Gastrocnemius medialis (tissue), 4 donors: ENCODE data around the gene TECTA. TPM values are rescaled to one million over a fixed set of nuclear protein-coding genes. Genes with fewer than 3 reads are reported as not detected.

Experiments
- ATAC-seq, 2 donors: fragments of 150-250 bp; one replicate each; pipeline ENCODE4 v1.9.1; 2016
- DNase-seq, 2 donors: peaks; one replicate each; pipeline ENCODE4 v3.0.0-alpha.2; 2019
- H3K27ac ChIP-seq, 4 donors: fragments of 200-600 bp; sonication (generic); 1 replicate in 1 of 4; 2 replicates in 3 of 4; pipeline ENCODE4 v1.5.1; 2016 to 2018; ENCODE audit warnings: mild to moderate bottlenecking in 2 of 4, moderate library complexity in 1 of 4
- H3K27me3 ChIP-seq, 3 donors: fragments of 200-600 bp; sonication (generic) in 2 of 3; 1 replicate in 1 of 3; 2 replicates in 2 of 3; pipeline versions ENCODE4 v1.5.1 to v1.6.0; 2016 to 2019; ENCODE audit warnings: mild to moderate bottlenecking in 1 of 3, moderate library complexity in 1 of 3
- H3K36me3 ChIP-seq, 2 donors: fragments of 200-600 bp; sonication (generic) in 1 of 2; one replicate each; pipeline ENCODE4 v1.5.1; 2017 to 2018
- H3K4me1 ChIP-seq, 2 donors: fragments of 200-600 bp; sonication (generic) in 1 of 2; one replicate each; pipeline ENCODE4 v1.5.1; 2016 to 2017; ENCODE audit warnings: mild to moderate bottlenecking in 2 of 2
- H3K4me3 ChIP-seq, 4 donors: fragments of 200-600 bp; sonication (generic) in 3 of 4; 1 replicate in 1 of 4; 2 replicates in 3 of 4; pipeline ENCODE4 v1.5.1; 2016 to 2019; ENCODE audit warnings: mild to moderate bottlenecking in 2 of 4
- H3K9me3 ChIP-seq, 3 donors: fragments of 200-600 bp; sonication (generic) in 2 of 3; 1 replicate in 1 of 3; 2 replicates in 2 of 3; pipeline ENCODE4 v1.5.1; 2016 to 2019
- CTCF ChIP-seq, 5 experiments: fragments of 450-650 bp in 3 of 5; fragments of 200-600 bp in 2 of 5; sonication (generic) in 2 of 5; IDR thresholded peaks in 4 of 5; conservative IDR thresholded peaks in 1 of 5; 1 replicate in 4 of 5; 2 replicates in 1 of 5; pipeline ENCODE4 v1.5.1; 2016 to 2019; ENCODE audit warnings: antibody characterized with exemption in 5 of 5, mild to moderate bottlenecking in 3 of 5, moderate library complexity in 3 of 5
- POLR2A ChIP-seq, 2 donors: fragments of 450-650 bp; IDR thresholded peaks; one replicate each; pipeline ENCODE4 v1.6.1; 2017; ENCODE audit warnings: antibody characterized with exemption in 2 of 2, mild to moderate bottlenecking in 2 of 2, moderate library complexity in 2 of 2
- in situ Hi-C, 4 donors: fragments of 200-750 bp; cut with MboI; loops; one replicate each; pipeline versions ENCODE4 v1.15.0 to v1.8.0; 2017; ENCODE audit warnings: low sequenced_read_pairs in 4 of 4
- intact Hi-C: fragments of 100-400 bp; cut with DNase I; formaldehyde crosslinking; loops from one replicate; pipeline ENCODE4 v1.15.1; 2023; ENCODE audit warnings: low total_unique reads
- total RNA-seq, 4 donors: library from RNA; depleted of rRNA; stranded (reverse); fragments of >200 nt; gene quantifications; one replicate each; pipeline versions ENCODE4 v1.1.0 to v1.2.3, GENCODE V29; 2016

The TECTA gene
- total RNA-seq, 4 donors from 2014 or later = 0.17 to 1.6 (median 0.45) TPM

GRCh38 chr11:121070951-121071845 is 29.8 kb upstream of the TECTA start:
- ATAC-seq (no peak), DNase-seq (no peak)
- H3K4me1 ChIP-seq = peaks cover 0 to 3% of the 10 kb centered on the region in 2 donors
- TF ChIP-seq POLR2A (IDR thresholded peaks at IDR 0.05) = no peak
- TF ChIP-seq CTCF (IDR thresholded peaks at IDR 0.05 in 4 of 5, conservative IDR thresholded peaks at IDR 0.05 in 1 of 5) = no peak
- H3K27ac ChIP-seq = no peak overlapping the region
- in situ Hi-C loops (no loop called here), intact Hi-C loops (no loop called here)
- no peaks in the 10 kb centered on the region for H3K27me3 ChIP-seq
- no peak overlapping the region for H3K4me3 ChIP-seq
- H3K36me3 ChIP-seq = no peaks in the 10 kb centered on the region
- H3K9me3 ChIP-seq = no peaks in the 10 kb centered on the region

GRCh38 chr11:121071846-121072450 is 29.1 kb upstream of the TECTA start:
- Histone ChIP-seq H3K4me1 (peaks cover 0 to 3% of the 10 kb centered on the region in 2 donors), H3K27ac (no peak overlapping the region), H3K36me3 (no peaks in the 10 kb centered on the region), H3K4me3 (no peak overlapping the region), H3K9me3 (no peaks in the 10 kb centered on the region), H3K27me3 (no peaks in the 10 kb centered on the region)
- intact Hi-C loops = no loop called here
- in situ Hi-C loops = no loop called here
- no peak for DNase-seq
- ATAC-seq = no peak
- TF ChIP-seq CTCF (IDR thresholded peaks at IDR 0.05 in 4 of 5, conservative IDR thresholded peaks at IDR 0.05 in 1 of 5) (no peak), POLR2A (IDR thresholded peaks at IDR 0.05) (no peak)

- in situ Hi-C loops = no loop called here
- H3K4me1 ChIP-seq = peaks cover 0 to 7% of the 10 kb centered on the region in 2 donors
- no peak for TF ChIP-seq CTCF (IDR thresholded peaks at IDR 0.05 in 4 of 5, conservative IDR thresholded peaks at IDR 0.05 in 1 of 5)
- no peak for TF ChIP-seq POLR2A (IDR thresholded peaks at IDR 0.05)
- H3K27me3 ChIP-seq = no peaks in the 10 kb centered on the region
- H3K9me3 ChIP-seq = no peaks in the 10 kb centered on the region
- intact Hi-C loops = no loop called here
- no peak overlapping the region for H3K27ac ChIP-seq
- H3K4me3 ChIP-seq = no peak overlapping the region
- DNase-seq = no peak
- no peaks in the 10 kb centered on the region for H3K36me3 ChIP-seq
- ATAC-seq = no peak
Observed at GRCh38 chr11:121081321-121081720, 19.7 kb upstream of the TECTA start.

- no peak for DNase-seq
- intact Hi-C loops = no loop called here
- Histone ChIP-seq H3K4me3 (no peak overlapping the region), H3K27me3 (no peaks in the 10 kb centered on the region), H3K9me3 (no peaks in the 10 kb centered on the region), H3K4me1 (peaks cover 0 to 7% of the 10 kb centered on the region in 2 donors), H3K36me3 (no peaks in the 10 kb centered on the region), H3K27ac (no peak overlapping the region)
- no peak for TF ChIP-seq POLR2A (IDR thresholded peaks at IDR 0.05)
- no peak for TF ChIP-seq CTCF (IDR thresholded peaks at IDR 0.05 in 4 of 5, conservative IDR thresholded peaks at IDR 0.05 in 1 of 5)
- in situ Hi-C loops = no loop called here
- no peak for ATAC-seq
Observed at GRCh38 chr11:121082219-121082618, 18.8 kb upstream of the TECTA start.
